Measurements from ENCODE around the gene SH3BP4. TPM values are rescaled to one million over a fixed set of nuclear protein-coding genes. Genes with fewer than 3 reads are reported as not detected.

The SH3BP4 gene
- total RNA-seq, 4 donors from 2014 or later, result 13.5 to 28.4 (median 20.1) TPM

DNA sequence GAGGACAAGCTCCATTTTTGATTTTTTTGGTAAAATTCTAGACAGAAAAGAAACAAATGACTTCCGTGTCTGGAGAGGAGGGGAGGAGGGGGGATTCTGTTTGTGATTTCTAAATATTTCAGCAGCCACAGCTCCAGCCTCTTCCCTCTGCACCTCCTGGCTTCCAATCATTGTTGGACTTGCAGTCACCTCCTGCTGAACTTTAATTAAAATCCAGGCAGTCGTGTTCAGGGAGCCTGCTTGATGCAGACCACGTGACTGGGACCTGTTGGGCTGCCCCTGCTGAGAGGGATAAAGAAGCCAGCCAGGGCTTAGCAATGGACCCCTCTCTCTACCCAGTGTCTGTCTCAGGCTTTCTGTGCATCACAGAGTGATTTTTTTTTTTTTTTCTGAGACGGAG, 115.1 kb downstream of the SH3BP4 start:
- intact Hi-C loops (cut with DNase I; ENCODE audit: low total_unique reads), result no loop called here
- Histone ChIP-seq H3K4me3 (no peak overlapping the region), H3K9me3 (no peaks in the 10 kb centered on the region), H3K27ac (no peak overlapping the region), H3K27me3 (no peaks in the 10 kb centered on the region), H3K4me1 (no peaks in the 10 kb centered on the region), H3K36me3 (no peaks in the 10 kb centered on the region)
- no peak for DNase-seq
- no peak for TF ChIP-seq POLR2A (IDR thresholded peaks at IDR 0.05)
- TF ChIP-seq, protein P1, sequence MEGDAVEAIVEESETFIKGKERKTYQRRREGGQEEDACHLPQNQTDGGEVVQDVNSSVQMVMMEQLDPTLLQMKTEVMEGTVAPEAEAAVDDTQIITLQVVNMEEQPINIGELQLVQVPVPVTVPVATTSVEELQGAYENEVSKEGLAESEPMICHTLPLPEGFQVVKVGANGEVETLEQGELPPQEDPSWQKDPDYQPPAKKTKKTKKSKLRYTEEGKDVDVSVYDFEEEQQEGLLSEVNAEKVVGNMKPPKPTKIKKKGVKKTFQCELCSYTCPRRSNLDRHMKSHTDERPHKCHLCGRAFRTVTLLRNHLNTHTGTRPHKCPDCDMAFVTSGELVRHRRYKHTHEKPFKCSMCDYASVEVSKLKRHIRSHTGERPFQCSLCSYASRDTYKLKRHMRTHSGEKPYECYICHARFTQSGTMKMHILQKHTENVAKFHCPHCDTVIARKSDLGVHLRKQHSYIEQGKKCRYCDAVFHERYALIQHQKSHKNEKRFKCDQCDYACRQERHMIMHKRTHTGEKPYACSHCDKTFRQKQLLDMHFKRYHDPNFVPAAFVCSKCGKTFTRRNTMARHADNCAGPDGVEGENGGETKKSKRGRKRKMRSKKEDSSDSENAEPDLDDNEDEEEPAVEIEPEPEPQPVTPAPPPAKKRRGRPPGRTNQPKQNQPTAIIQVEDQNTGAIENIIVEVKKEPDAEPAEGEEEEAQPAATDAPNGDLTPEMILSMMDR (IDR thresholded peaks at IDR 0.05), result no peak

DNA sequence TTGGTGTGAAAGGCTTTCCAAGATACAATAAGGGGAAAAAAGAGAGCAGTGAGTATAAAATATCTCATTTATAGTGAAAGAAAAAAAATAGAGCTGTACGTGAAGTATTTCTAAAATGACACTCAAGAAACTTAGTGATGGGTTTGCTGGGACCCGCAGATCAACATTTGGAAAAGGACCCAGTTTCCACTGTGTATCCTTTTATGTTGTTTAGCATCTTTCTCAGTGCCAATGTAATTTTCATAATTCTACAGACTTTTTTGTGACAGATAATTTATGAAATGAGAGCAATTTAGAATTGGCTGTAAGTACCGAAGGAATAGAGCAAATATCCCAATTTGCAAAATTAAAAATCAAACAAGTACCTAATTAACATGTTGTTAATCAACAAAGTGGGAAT, 116.9 kb downstream of the SH3BP4 start:
- no peaks in the 10 kb centered on the region for H3K36me3 ChIP-seq
- intact Hi-C loops (cut with DNase I; ENCODE audit: low total_unique reads), result no loop called here
- no peak for TF ChIP-seq POLR2A (IDR thresholded peaks at IDR 0.05)
- TF ChIP-seq, protein P1 (IDR thresholded peaks at IDR 0.05), result no peak
- no peaks in the 10 kb centered on the region for H3K9me3 ChIP-seq
- DNase-seq, result no peak
- H3K4me3 ChIP-seq, result no peak overlapping the region
- H3K27me3 ChIP-seq, result no peaks in the 10 kb centered on the region
- H3K27ac ChIP-seq, result no peak overlapping the region
- no peaks in the 10 kb centered on the region for H3K4me1 ChIP-seq

DNA sequence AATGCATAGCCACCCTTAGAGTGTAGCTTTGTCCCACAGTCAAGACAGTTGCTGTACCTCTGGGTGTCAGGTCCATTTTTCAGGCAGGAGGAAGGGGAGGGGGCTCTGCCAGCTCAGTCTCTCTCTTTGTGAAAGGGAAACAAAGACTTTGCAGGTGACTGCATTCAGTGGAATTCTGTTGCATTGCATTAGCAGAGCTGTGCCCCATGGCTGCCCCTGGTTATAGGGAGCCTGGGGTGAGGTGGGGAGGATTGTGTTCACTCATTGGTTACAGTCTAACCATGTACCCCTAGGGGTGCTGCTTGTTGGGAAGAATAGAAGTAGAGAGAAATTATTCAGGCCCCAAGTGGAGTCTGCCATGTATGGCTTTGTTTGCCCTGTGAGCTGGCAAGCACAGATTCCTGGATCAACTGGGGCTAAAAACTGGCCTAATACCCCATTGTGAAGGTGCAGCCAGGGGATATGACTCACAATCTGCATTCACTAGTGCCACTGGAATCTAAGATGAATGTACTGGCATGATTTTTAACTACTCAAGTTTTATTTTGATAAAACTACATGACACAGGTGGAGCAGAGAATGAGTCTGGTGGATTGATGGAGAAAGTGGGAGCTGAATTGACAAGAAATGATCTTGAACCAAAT, 118.4 kb downstream of the SH3BP4 start:
- intact Hi-C loops (cut with DNase I; ENCODE audit: low total_unique reads), result no loop called here

DNA sequence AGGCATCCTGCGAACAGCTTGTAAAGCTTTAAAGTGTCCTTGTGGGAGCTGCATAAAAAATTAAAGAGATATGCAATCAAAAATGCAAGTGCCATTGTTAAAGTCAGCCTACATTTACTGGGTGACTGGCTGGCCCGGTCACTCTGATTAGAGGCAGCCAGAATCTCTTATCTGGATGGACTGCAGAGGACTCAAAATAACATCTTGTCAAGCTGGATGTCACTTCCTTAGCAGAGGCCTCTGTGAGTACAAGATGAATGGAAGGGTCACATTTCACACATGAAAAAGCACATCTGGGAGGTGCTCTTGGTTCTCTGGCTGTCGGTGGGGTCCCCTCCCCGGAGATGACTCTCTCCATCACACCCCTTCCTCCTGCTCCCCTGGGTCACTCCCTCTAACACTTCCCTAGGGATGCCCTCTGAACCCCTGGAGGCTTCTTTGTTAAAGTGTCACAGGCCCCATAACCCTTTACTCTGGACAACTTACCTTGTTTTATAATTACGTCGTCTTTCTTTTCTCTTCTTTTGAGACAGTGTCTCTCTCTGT, 122.1 kb downstream of the SH3BP4 start:
- no peak for TF ChIP-seq POLR2A (IDR thresholded peaks at IDR 0.05)
- TF ChIP-seq, protein P1 (IDR thresholded peaks at IDR 0.05), result no peak
- no peak overlapping the region for H3K4me3 ChIP-seq
- H3K27ac ChIP-seq, result no peak overlapping the region
- H3K36me3 ChIP-seq, result no peaks in the 10 kb centered on the region
- H3K9me3 ChIP-seq, result no peaks in the 10 kb centered on the region
- no peaks in the 10 kb centered on the region for H3K4me1 ChIP-seq
- no peaks in the 10 kb centered on the region for H3K27me3 ChIP-seq
- no peak for DNase-seq
- intact Hi-C loops (cut with DNase I; ENCODE audit: low total_unique reads), result no loop called here

More for the DNA sequence above, 118.4 kb downstream of the SH3BP4 start:
- DNase-seq, result no peak
- H3K27me3 ChIP-seq, result no peaks in the 10 kb centered on the region
- H3K9me3 ChIP-seq, result no peaks in the 10 kb centered on the region
- H3K4me3 ChIP-seq, result no peak overlapping the region
- H3K36me3 ChIP-seq, result no peaks in the 10 kb centered on the region
- H3K27ac ChIP-seq, result no peak overlapping the region
- H3K4me1 ChIP-seq, result no peaks in the 10 kb centered on the region
- TF ChIP-seq, protein P1 (IDR thresholded peaks at IDR 0.05), result no peak
- TF ChIP-seq POLR2A (IDR thresholded peaks at IDR 0.05), result no peak

DNA sequence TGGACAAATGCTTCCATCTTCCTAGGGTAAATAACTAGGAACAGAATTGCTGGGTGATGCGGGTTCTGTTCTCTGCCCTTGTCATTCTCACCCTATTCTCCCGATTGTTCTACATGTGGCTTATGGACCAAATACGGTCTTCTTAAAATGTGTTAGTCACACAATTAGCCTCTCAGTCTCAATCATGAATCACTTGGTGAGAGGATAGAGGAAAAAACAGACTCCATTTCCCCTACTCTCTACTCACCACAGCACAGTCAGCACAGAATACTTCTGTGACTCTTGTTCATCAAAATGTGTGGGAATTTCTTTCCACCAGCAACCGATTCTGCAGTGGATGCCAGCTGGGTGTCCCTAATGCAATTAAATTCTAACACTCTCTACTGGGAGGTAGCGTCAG, 125.2 kb downstream of the SH3BP4 start:
- Histone ChIP-seq H3K4me3 (no peak overlapping the region), H3K27me3 (no peaks in the 10 kb centered on the region), H3K36me3 (no peaks in the 10 kb centered on the region), H3K4me1 (no peaks in the 10 kb centered on the region), H3K9me3 (no peaks in the 10 kb centered on the region), H3K27ac (no peak overlapping the region)
- TF ChIP-seq POLR2A (IDR thresholded peaks at IDR 0.05), result no peak
- TF ChIP-seq, protein P1 (IDR thresholded peaks at IDR 0.05), result no peak
- no peak for DNase-seq
- intact Hi-C loops (cut with DNase I; ENCODE audit: low total_unique reads), result no loop called here

Measured in uterus (tissue), 4 donors.